ENCODE data around the gene MORC2. TPM values are rescaled to one million over a fixed set of nuclear protein-coding genes. Genes with fewer than 3 reads are reported as not detected.

The MORC2 gene
- total and polyA plus RNA-seq, 5 experiments from 2014 or later: 6.1 to 51.2 (median 22.3) TPM

GRCh38 chr22:30884211-30885000 is 84.2 kb downstream of the MORC2 start:
- ATAC-seq (no peak), DNase-seq (peak in 1 of 10 donors; percentile 43)
- H3K4me3 Mint-ChIP-seq: no peak overlapping the region
- peaks cover 0 to 4% (median 0%) of the 10 kb centered on the region in 4 donors for H3K4me1 Mint-ChIP-seq
- POLR2A ChIA-PET: no interaction called here
- H3K9me3 Mint-ChIP-seq: no peaks in the 10 kb centered on the region
- no peak overlapping the region for H3K27ac Mint-ChIP-seq
- H3K27me3 Mint-ChIP-seq: no peaks in the 10 kb centered on the region
- peaks cover 0 to 3% (median 0%) of the 10 kb centered on the region in 3 donors for H3K36me3 Mint-ChIP-seq

- no peak for ATAC-seq
- peaks cover 0 to 3% (median 0%) of the 10 kb centered on the region in 3 donors for H3K36me3 Mint-ChIP-seq
- H3K4me3 Mint-ChIP-seq: no peak overlapping the region
- H3K27ac Mint-ChIP-seq: no peak overlapping the region
- no peaks in the 10 kb centered on the region for H3K9me3 Mint-ChIP-seq
- POLR2A ChIA-PET: no interaction called here
- H3K4me1 Mint-ChIP-seq: peaks cover 0 to 4% (median 0%) of the 10 kb centered on the region in 4 donors
- no peaks in the 10 kb centered on the region for H3K27me3 Mint-ChIP-seq
- DNase-seq: peak in 1 of 10 donors; percentile 36
Observed at GRCh38 chr22:30883586-30884145, 84.9 kb downstream of the MORC2 start.

GRCh38 chr22:30882974-30883533 is 85.5 kb downstream of the MORC2 start:
- Mint-ChIP-seq H3K36me3 (peaks cover 0 to 3% (median 0%) of the 10 kb centered on the region in 3 donors), H3K9me3 (no peaks in the 10 kb centered on the region), H3K4me3 (no peak overlapping the region), H3K4me1 (peaks cover 0 to 5% (median 0%) of the 10 kb centered on the region in 4 donors), H3K27me3 (no peaks in the 10 kb centered on the region), H3K27ac (peak overlapping the region in 2 of 10 donors; percentile 31 to 43)
- DNase-seq (peak in 1 of 10 donors; percentile 50), ATAC-seq (no peak)
- POLR2A ChIA-PET: no interaction called here

GRCh38 chr22:30882184-30882717 is 86.3 kb downstream of the MORC2 start:
- no peaks in the 10 kb centered on the region for H3K9me3 Mint-ChIP-seq
- POLR2A ChIA-PET: no interaction called here
- no peaks in the 10 kb centered on the region for H3K36me3 Mint-ChIP-seq
- ATAC-seq: no peak
- H3K4me1 Mint-ChIP-seq: peaks cover 0 to 5% (median 0%) of the 10 kb centered on the region in 4 donors
- peak overlapping the region in 2 of 10 donors; percentile 31 to 46 for H3K27ac Mint-ChIP-seq
- peak in 1 of 10 donors; percentile 22 for DNase-seq
- no peak overlapping the region for H3K4me3 Mint-ChIP-seq
- H3K27me3 Mint-ChIP-seq: no peaks in the 10 kb centered on the region

- H3K4me3 Mint-ChIP-seq: no peak overlapping the region
- H3K9me3 Mint-ChIP-seq: no peaks in the 10 kb centered on the region
- POLR2A ChIA-PET: no interaction called here
- DNase-seq (peak in 1 of 10 donors; percentile 37), ATAC-seq (no peak)
- no peaks in the 10 kb centered on the region for H3K36me3 Mint-ChIP-seq
- H3K27ac Mint-ChIP-seq: no peak overlapping the region
- peaks cover 0 to 4% (median 0%) of the 10 kb centered on the region in 4 donors for H3K4me1 Mint-ChIP-seq
- H3K27me3 Mint-ChIP-seq: no peaks in the 10 kb centered on the region
Observed at GRCh38 chr22:30881361-30882183, 87.0 kb downstream of the MORC2 start.

GRCh38 chr22:30880847-30881246 is 87.7 kb downstream of the MORC2 start:
- Mint-ChIP-seq H3K4me3 (no peak overlapping the region), H3K27ac (no peak overlapping the region)

GRCh38 chr22:30880181-30880601 is 88.4 kb downstream of the MORC2 start:
- Mint-ChIP-seq H3K4me1 (peaks cover 0 to 1% (median 0%) of the 10 kb centered on the region in 4 donors), H3K27ac (no peak overlapping the region), H3K27me3 (no peaks in the 10 kb centered on the region), H3K36me3 (no peaks in the 10 kb centered on the region), H3K4me3 (no peak overlapping the region), H3K9me3 (no peaks in the 10 kb centered on the region)
- ATAC-seq: no peak
- peak in 1 of 10 donors; percentile 51 for DNase-seq
- POLR2A ChIA-PET: no interaction called here

More at GRCh38 chr22:30880847-30881246, 87.7 kb downstream of the MORC2 start:
- POLR2A ChIA-PET: no interaction called here
- ATAC-seq (no peak), DNase-seq (peak in 1 of 10 donors; percentile 37)
- H3K36me3 Mint-ChIP-seq: no peaks in the 10 kb centered on the region
- H3K27me3 Mint-ChIP-seq: no peaks in the 10 kb centered on the region
- H3K4me1 Mint-ChIP-seq: peaks cover 0 to 1% (median 0%) of the 10 kb centered on the region in 4 donors
- H3K9me3 Mint-ChIP-seq: no peaks in the 10 kb centered on the region

- ATAC-seq (no peak), DNase-seq (peak in 1 of 10 donors; percentile 45)
- POLR2A ChIA-PET: no interaction called here
- Mint-ChIP-seq H3K36me3 (no peaks in the 10 kb centered on the region), H3K4me3 (no peak overlapping the region), H3K27ac (no peak overlapping the region), H3K9me3 (no peaks in the 10 kb centered on the region), H3K4me1 (peaks cover 0 to 1% (median 0%) of the 10 kb centered on the region in 4 donors), H3K27me3 (no peaks in the 10 kb centered on the region)
Observed at GRCh38 chr22:30879415-30879797, 89.2 kb downstream of the MORC2 start.

GRCh38 chr22:30878516-30879414 is 89.8 kb downstream of the MORC2 start:
- DNase-seq (peak in 1 of 10 donors; percentile 54), ATAC-seq (no peak)
- Mint-ChIP-seq H3K27ac (peak overlapping the region in 1 of 10 donors; percentile 21), H3K36me3 (no peaks in the 10 kb centered on the region), H3K9me3 (no peaks in the 10 kb centered on the region), H3K27me3 (no peaks in the 10 kb centered on the region), H3K4me3 (no peak overlapping the region), H3K4me1 (peaks cover 0 to 1% (median 0%) of the 10 kb centered on the region in 4 donors)
- POLR2A ChIA-PET: no interaction called here

GRCh38 chr22:30877662-30878515 is 90.7 kb downstream of the MORC2 start:
- no peaks in the 10 kb centered on the region for H3K27me3 Mint-ChIP-seq
- H3K27ac Mint-ChIP-seq: peak overlapping the region in 1 of 10 donors; percentile 75
- H3K4me3 Mint-ChIP-seq: no peak overlapping the region
- DNase-seq (peak in 1 of 10 donors; percentile 48), ATAC-seq (no peak)
- H3K9me3 Mint-ChIP-seq: no peaks in the 10 kb centered on the region
- no peaks in the 10 kb centered on the region for H3K36me3 Mint-ChIP-seq
- H3K4me1 Mint-ChIP-seq: peaks cover 0 to 1% (median 0%) of the 10 kb centered on the region in 4 donors
- POLR2A ChIA-PET: no interaction called here
